NCI-H460 (cell line): ENCODE measurements around the gene LRMDA. TPM values are rescaled to one million over a fixed set of nuclear protein-coding genes. Genes with fewer than 3 reads are reported as not detected.

Experiments used
- DNase-seq: peaks from one replicate; pipeline ENCODE4 v3.0.0-alpha.2; 2016; ENCODE audit warnings: low read depth; ENCODE audit errors: extremely low read depth
- total RNA-seq: library from RNA; depleted of rRNA; stranded (reverse); fragments of >200 nt; shearing (Covaris generic); gene quantifications from 2 replicates; pipeline ENCODE4 v1.2.3, GENCODE V29; 2014

LRMDA gene
- total RNA-seq, 1 experiment from 2014 or later, result 0.99 TPM

GRCh38 chr10:76327441-76327840, 896.0 kb downstream of the LRMDA start:
- no peak for DNase-seq

GRCh38 chr10:76328348-76328747, 896.9 kb downstream of the LRMDA start:
- DNase-seq, result no peak

GRCh38 chr10:76329891-76330575, 898.6 kb downstream of the LRMDA start:
- peak; percentile 13 for DNase-seq

GRCh38 chr10:76331742-76332141, 900.3 kb downstream of the LRMDA start:
- DNase-seq, result no peak

GRCh38 chr10:76333326-76333725, 901.9 kb downstream of the LRMDA start:
- DNase-seq, result no peak

GRCh38 chr10:76333796-76334195, 902.4 kb downstream of the LRMDA start:
- no peak for DNase-seq

- DNase-seq, result no peak
These were observed 902.8 kb downstream of the LRMDA start for GRCh38 chr10:76334255-76334654.

- DNase-seq, result no peak
These were observed 905.0 kb downstream of the LRMDA start for GRCh38 chr10:76336213-76336963.

GRCh38 chr10:76337641-76338040, 906.2 kb downstream of the LRMDA start:
- DNase-seq, result no peak

- no peak for DNase-seq
These were observed 906.8 kb downstream of the LRMDA start for GRCh38 chr10:76338187-76338586.

GRCh38 chr10:76341740-76342139, 910.3 kb downstream of the LRMDA start:
- no peak for DNase-seq

GRCh38 chr10:76342996-76343395, 911.6 kb downstream of the LRMDA start:
- DNase-seq, result no peak

- no peak for DNase-seq
These were observed 916.4 kb downstream of the LRMDA start for GRCh38 chr10:76347832-76348231.

GRCh38 chr10:76350583-76350982, 919.2 kb downstream of the LRMDA start:
- DNase-seq, result no peak

- peak; percentile 90 for DNase-seq
These were observed 920.9 kb downstream of the LRMDA start for GRCh38 chr10:76352300-76352699.

GRCh38 chr10:76353237-76353851, 921.9 kb downstream of the LRMDA start:
- no peak for DNase-seq

GRCh38 chr10:76354212-76354738, 922.9 kb downstream of the LRMDA start:
- no peak for DNase-seq

- no peak for DNase-seq
These were observed 923.5 kb downstream of the LRMDA start for GRCh38 chr10:76354921-76355320.

GRCh38 chr10:76356557-76356956, 925.1 kb downstream of the LRMDA start:
- no peak for DNase-seq

GRCh38 chr10:76357726-76358415, 926.4 kb downstream of the LRMDA start:
- DNase-seq, result no peak
